ENCODE data around the gene PRKG2.

PRKG2 gene

DNA sequence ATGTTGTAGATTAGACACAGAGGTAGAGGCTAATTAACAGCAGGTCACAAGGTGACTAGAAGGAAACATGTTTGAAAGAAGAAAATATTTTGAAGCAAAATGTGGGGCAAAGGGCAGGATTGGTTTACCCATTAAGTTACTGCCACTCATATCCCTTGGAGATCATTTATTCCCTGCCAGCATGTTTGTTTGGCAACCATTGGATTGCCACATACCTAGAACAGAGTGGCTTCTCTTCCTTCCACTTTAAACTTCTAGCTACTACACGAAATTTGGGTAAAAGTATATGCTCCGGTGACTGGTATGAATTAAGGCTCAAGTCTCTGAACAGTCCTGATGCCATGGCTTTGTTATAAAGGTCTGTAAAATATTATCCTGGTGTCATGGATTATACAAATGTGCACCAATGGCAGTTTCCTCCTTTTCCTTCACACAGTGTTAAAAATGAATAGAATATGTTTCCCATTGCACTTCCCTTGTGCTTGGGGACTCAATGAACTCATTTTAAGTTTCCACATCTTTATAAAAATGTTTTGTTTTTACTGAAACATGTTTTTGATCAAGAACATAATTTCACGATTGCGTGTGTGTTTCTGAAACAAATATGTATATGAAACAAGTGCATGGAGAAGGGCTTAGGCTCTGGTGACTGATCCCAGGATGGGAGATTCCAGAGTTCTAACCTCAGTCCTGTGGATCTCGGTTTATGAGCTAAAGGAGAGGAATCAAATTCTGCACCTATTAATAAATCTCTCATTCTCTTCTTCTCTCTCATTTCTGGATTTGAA is 172.2 kb downstream of the PRKG2 start:
- no peak for DNase-seq (ENCODE audit: extremely low read depth in 1 of 2, low read depth in 1 of 2)

DNA sequence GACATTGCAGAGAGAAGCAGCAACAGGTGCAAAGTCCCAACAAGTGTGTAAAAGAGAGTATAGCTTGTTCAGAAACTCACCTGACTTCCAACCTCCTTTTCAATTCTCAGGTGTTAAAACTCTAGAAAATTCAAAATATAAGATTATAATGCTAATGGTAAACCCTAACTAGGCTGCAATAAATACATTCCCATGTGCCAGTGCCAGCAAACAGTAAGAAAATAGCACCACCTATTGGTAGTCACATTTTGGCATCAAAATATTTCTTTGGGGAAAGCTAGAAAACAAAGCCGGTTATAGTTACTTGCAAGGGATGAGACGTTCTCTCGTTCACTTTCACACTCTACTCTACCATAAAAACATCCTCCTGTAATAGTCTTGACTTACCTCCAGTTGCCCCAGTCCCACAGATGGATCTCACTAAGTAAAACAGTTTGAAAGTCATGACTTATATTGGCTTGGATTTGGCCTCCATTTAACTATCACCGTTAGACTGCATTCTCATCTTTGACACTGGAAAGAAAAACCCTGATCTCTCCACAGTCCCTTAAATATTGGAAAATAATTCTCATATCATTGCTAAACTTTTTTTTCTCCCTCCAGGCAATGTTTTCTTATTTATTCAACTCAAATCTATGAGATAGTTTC is 174.9 kb downstream of the PRKG2 start:
- DNase-seq (ENCODE audit: extremely low read depth in 1 of 2, low read depth in 1 of 2) = no peak

DNA sequence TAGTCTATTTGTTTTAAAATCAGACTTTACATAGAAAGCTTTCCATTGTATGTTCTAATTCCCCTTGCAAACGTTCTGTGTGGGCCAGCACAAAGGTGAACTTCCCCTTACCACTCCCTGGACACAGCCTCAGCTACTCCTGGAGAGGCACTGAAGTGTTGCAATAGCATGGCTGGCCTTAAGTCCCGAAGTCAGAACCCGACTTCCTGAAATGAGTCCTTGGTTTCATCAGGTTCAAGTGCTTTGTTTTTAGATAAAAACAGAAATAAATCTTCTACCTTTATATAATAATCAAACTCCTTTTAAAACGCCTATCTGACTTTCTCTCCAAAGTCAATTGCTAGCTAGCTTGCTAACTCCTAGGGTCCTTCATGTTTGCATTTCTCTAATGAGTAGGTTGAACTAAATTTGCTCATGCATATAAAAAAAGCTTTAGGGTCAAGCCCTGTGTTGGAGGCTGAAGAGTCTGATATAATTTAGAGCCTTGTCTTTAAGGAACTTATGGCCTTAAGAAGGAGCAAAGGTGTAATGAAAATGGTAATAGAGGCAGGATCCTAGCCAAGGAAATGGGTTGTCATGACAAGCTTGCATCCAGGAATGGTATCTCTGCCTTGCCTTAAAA is 175.6 kb downstream of the PRKG2 start:
- no peak for DNase-seq (ENCODE audit: extremely low read depth in 1 of 2, low read depth in 1 of 2)

DNA sequence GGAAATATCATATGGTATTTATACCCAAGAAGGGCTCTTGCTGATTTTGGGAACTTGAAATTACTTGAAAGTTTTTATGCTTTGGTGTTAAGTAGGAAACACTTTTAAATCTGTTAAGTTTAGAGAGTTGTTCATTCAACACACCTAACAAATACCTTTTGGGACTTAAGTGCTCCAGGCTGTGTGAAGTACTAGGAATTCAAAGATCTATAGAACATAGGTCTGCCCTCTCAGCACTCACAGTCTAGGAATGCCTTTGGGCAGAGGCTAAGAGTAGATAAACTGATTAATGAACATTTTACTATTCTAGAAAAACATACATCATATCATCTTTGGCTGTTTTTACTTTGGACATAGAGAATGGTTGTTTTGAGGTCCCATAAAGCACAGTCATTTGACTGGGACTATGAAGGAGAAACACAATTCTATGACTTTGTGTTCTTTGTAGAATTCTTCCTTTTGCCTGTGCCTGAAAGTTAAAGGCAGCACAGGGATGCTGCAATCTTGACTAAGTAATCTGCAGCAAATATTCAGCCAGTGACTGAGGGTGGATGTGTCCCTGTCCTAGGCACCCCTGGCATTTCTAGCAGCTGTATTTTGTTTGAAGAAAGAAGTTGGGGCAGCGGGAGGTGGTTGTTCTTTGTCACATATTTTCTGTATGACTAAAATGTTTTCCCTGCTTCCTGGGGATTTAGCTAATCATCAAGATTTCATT is 176.2 kb downstream of the PRKG2 start:
- DNase-seq (ENCODE audit: extremely low read depth in 1 of 2, low read depth in 1 of 2) = no peak

Data from activated CD8-positive, alpha-beta memory T cell treated with anti-CD3 and anti-CD28 coated beads for 1 hour (primary cell).